BLaER1 (cell line): Measurements from ENCODE around the gene ITIH4.

Source experiments
- H3K27ac ChIP-seq: shearing (Covaris generic); formaldehyde crosslinking; 2 replicates; pipeline ENCODE4 v1.8.1; 2022
- H3K27me3 ChIP-seq: shearing (Covaris generic); formaldehyde crosslinking; 2 replicates; pipeline ENCODE4 v1.8.1; 2022
- H3K36me3 ChIP-seq: shearing (Covaris generic); formaldehyde crosslinking; 2 replicates; pipeline ENCODE4 v1.8.1; 2022
- H3K4me1 ChIP-seq: shearing (Covaris generic); formaldehyde crosslinking; 2 replicates; pipeline ENCODE4 v1.8.1; 2022
- H3K4me2 ChIP-seq: shearing (Covaris generic); formaldehyde crosslinking; 2 replicates; pipeline ENCODE4 v1.8.1; 2022
- H3K4me3 ChIP-seq: shearing (Covaris generic); formaldehyde crosslinking; 2 replicates; pipeline ENCODE4 v1.8.1; 2022
- H3K9ac ChIP-seq: shearing (Covaris generic); formaldehyde crosslinking; 2 replicates; pipeline ENCODE4 v1.8.1; 2022
- H3K9me3 ChIP-seq: shearing (Covaris generic); formaldehyde crosslinking; 2 replicates; pipeline ENCODE4 v1.8.1; 2022
- H4K20me1 ChIP-seq: shearing (Covaris generic); formaldehyde crosslinking; 2 replicates; pipeline ENCODE4 v1.8.1; 2022
- Cebpa-rat ChIP-seq: shearing (Covaris generic); IDR thresholded peaks from 2 replicates; pipeline ENCODE4 v1.8.1; 2022

Gene ITIH4

GRCh38 chr3:52830535-52831258 is at the start of gene ITIH4:
ITIH4 (minus strand) TSS chr3:52830672; CDS start chr3:52830642, 30 bp downstream.
- Histone ChIP-seq H3K4me3 (no peak within 1 kb of the TSS), H3K27ac (peak within 1 kb of the TSS; percentile 69), H4K20me1 (no peaks in the 10 kb centered on the region), H3K9me3 (no peaks in the 10 kb centered on the region), H3K27me3 (no peaks in the 10 kb centered on the region), H3K4me2 (peak within 1 kb of the TSS; percentile 82), H3K36me3 (0 out of 2 replicates have a peak, but pooled peaks cover 8% of the 10 kb centered on the region), H3K4me1 (peaks cover 55% of the 10 kb centered on the region), H3K9ac (peak within 1 kb of the TSS; percentile 45; the same call in 1 of the 2 replicates)
- TF ChIP-seq Cebpa-rat, result no peak

DNA sequence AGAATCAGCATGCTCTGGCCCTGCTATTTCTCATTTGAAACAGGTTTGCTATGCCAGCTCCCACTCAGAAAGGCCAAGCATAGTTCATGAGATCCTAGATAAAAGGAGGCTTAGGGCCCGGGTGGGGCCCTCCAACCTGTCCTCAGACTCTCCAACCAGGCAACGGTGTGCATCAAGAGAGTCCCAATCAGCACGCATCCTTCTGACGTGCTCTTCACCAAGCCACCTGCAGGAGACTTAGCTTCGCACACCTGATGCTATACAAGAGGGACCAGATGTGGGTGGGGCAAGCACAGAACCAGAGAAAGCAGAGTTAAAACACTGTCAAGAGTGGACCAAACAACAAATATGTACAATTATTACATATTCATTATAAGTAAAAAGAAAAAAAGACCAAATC is 49.6 kb upstream of the ITIH4 start:
- no peak for TF ChIP-seq Cebpa-rat
- no peak overlapping the region for H3K9ac ChIP-seq
- H4K20me1 ChIP-seq, result peaks cover 58% of the 10 kb centered on the region
- peaks cover 49% of the 10 kb centered on the region for H3K36me3 ChIP-seq
- no peaks in the 10 kb centered on the region for H3K27me3 ChIP-seq
- peaks cover 10% of the 10 kb centered on the region for H3K9me3 ChIP-seq
- no peak overlapping the region for H3K4me3 ChIP-seq
- H3K4me2 ChIP-seq, result no peak overlapping the region
- H3K27ac ChIP-seq, result no peak overlapping the region
- peaks cover 4% of the 10 kb centered on the region; the same call in 1 of the 2 replicates for H3K4me1 ChIP-seq

DNA sequence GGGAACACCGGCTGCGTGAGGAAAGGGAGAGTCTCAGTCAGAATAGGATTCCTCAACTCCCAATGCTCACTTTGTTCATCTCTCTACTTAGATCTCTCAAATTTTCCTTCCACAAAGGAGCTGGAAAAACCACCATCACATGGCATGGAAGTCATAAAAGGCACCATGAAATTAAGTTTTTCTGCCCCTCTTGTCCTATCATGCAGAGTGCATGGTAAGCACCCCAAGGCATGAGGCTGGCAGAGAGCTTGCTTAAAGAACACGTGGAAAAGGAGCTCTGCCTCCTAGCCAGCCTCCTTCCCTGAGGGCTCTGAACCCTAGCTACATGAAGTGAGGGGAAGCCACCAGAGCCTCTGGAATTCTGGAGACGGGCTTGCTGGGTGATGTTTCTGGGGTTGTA is 49.1 kb upstream of the ITIH4 start:
- Histone ChIP-seq H3K27me3 (no peaks in the 10 kb centered on the region), H3K9ac (no peak overlapping the region), H3K9me3 (peaks cover 5% of the 10 kb centered on the region; the same call in 1 of the 2 replicates), H3K36me3 (peaks cover 45% of the 10 kb centered on the region), H3K4me3 (no peak overlapping the region), H3K27ac (no peak overlapping the region), H3K4me1 (peaks cover 9% of the 10 kb centered on the region), H3K4me2 (no peak overlapping the region), H4K20me1 (peaks cover 62% of the 10 kb centered on the region)
- no peak for TF ChIP-seq Cebpa-rat

GRCh38 chr3:52879090-52879489 is 48.6 kb upstream of the ITIH4 start:
- Histone ChIP-seq H3K27ac (no peak overlapping the region), H3K9ac (no peak overlapping the region), H3K4me3 (no peak overlapping the region), H3K4me1 (peaks cover 13% of the 10 kb centered on the region), H3K9me3 (0 out of 2 replicates have a peak, but pooled peaks cover under 1% of the 10 kb centered on the region), H3K36me3 (peaks cover 41% of the 10 kb centered on the region), H4K20me1 (peaks cover 66% of the 10 kb centered on the region), H3K4me2 (no peak overlapping the region), H3K27me3 (no peaks in the 10 kb centered on the region)
- TF ChIP-seq Cebpa-rat, result no peak

- TF ChIP-seq Cebpa-rat, result no peak
- no peak overlapping the region for H3K4me2 ChIP-seq
- peaks cover 16% of the 10 kb centered on the region for H3K4me1 ChIP-seq
- peaks cover 69% of the 10 kb centered on the region for H4K20me1 ChIP-seq
- H3K27me3 ChIP-seq, result no peaks in the 10 kb centered on the region
- no peak overlapping the region for H3K27ac ChIP-seq
- H3K9me3 ChIP-seq, result no peaks in the 10 kb centered on the region
- no peak overlapping the region for H3K9ac ChIP-seq
- no peak overlapping the region for H3K4me3 ChIP-seq
- H3K36me3 ChIP-seq, result peaks cover 34% of the 10 kb centered on the region
These were observed 46.6 kb upstream of the ITIH4 start for GRCh38 chr3:52877085-52877484.

- H3K9ac ChIP-seq, result no peak overlapping the region
- H3K27me3 ChIP-seq, result no peaks in the 10 kb centered on the region
- no peak overlapping the region for H3K27ac ChIP-seq
- TF ChIP-seq Cebpa-rat, result no peak
- no peak overlapping the region for H3K4me3 ChIP-seq
- H3K4me1 ChIP-seq, result peaks cover 37% of the 10 kb centered on the region
- H3K9me3 ChIP-seq, result no peaks in the 10 kb centered on the region
- peaks cover 35% of the 10 kb centered on the region for H3K36me3 ChIP-seq
- no peak overlapping the region for H3K4me2 ChIP-seq
- peaks cover 72% of the 10 kb centered on the region for H4K20me1 ChIP-seq
These were observed 44.6 kb upstream of the ITIH4 start for GRCh38 chr3:52874864-52875587.

- Histone ChIP-seq H4K20me1 (peaks cover 73% of the 10 kb centered on the region), H3K27ac (no peak overlapping the region)
- TF ChIP-seq Cebpa-rat, result no peak
These were observed 43.8 kb upstream of the ITIH4 start for GRCh38 chr3:52874160-52874701.

GRCh38 chr3:52873433-52874159 is 43.1 kb upstream of the ITIH4 start:
- Histone ChIP-seq H3K4me1 (peaks cover 42% of the 10 kb centered on the region), H3K4me3 (no peak overlapping the region), H3K4me2 (no peak overlapping the region), H3K36me3 (peaks cover 21% of the 10 kb centered on the region; the same call in 1 of the 2 replicates), H3K9me3 (no peaks in the 10 kb centered on the region), H4K20me1 (peaks cover 78% of the 10 kb centered on the region), H3K27me3 (no peaks in the 10 kb centered on the region), H3K9ac (no peak overlapping the region), H3K27ac (no peak overlapping the region)
- TF ChIP-seq Cebpa-rat, result no peak

More at GRCh38 chr3:52874160-52874701, 43.8 kb upstream of the ITIH4 start:
- Histone ChIP-seq H3K27me3 (no peaks in the 10 kb centered on the region), H3K4me3 (no peak overlapping the region), H3K36me3 (peaks cover 27% of the 10 kb centered on the region), H3K4me1 (peaks cover 42% of the 10 kb centered on the region), H3K4me2 (no peak overlapping the region), H3K9ac (no peak overlapping the region), H3K9me3 (no peaks in the 10 kb centered on the region)

GRCh38 chr3:52872245-52872644 is 41.8 kb upstream of the ITIH4 start:
- peak overlapping the region; percentile 53 for H3K4me2 ChIP-seq
- H3K27ac ChIP-seq, result no peak overlapping the region
- no peak overlapping the region for H3K4me3 ChIP-seq

More at GRCh38 chr3:52872245-52872644, 41.8 kb upstream of the ITIH4 start:
- Histone ChIP-seq H3K27me3 (no peaks in the 10 kb centered on the region), H3K9ac (no peak overlapping the region), H3K4me1 (peaks cover 42% of the 10 kb centered on the region), H4K20me1 (peaks cover 68% of the 10 kb centered on the region), H3K9me3 (peaks cover 3% of the 10 kb centered on the region; the same call in 1 of the 2 replicates), H3K36me3 (peaks cover 21% of the 10 kb centered on the region)
- no peak for TF ChIP-seq Cebpa-rat
